ENCODE results near the gene OSGIN1.

The OSGIN1 gene

GRCh38 chr16:83958846-83959565 lies 6.0 kb downstream of the OSGIN1 start:
- no peak for DNase-seq

GRCh38 chr16:83959656-83960434 lies 6.8 kb downstream of the OSGIN1 start:
- no peak for DNase-seq

- no peak for DNase-seq
These were observed 7.6 kb downstream of the OSGIN1 start for GRCh38 chr16:83960521-83961249.

- no peak for DNase-seq
These were observed 8.6 kb downstream of the OSGIN1 start for GRCh38 chr16:83961591-83961990.

GRCh38 chr16:83963277-83964119 lies 10.5 kb downstream of the OSGIN1 start:
- no peak for DNase-seq

- DNase-seq, result no peak
These were observed 11.8 kb downstream of the OSGIN1 start for GRCh38 chr16:83964684-83965443.

- no peak for DNase-seq
These were observed 12.6 kb downstream of the OSGIN1 start for GRCh38 chr16:83965444-83966152.

GRCh38 chr16:83966153-83966696 lies 13.2 kb downstream of the OSGIN1 start:
- DNase-seq, result no peak

GRCh38 chr16:83967091-83967490 lies 14.1 kb downstream of the OSGIN1 start:
- no peak for DNase-seq

GRCh38 chr16:83967838-83968305 lies 14.8 kb downstream of the OSGIN1 start, which contains the start of gene NECAB2:
NECAB2 (plus strand) TSS chr16:83968244; CDS start chr16:83968649, 405 bp downstream.
- peak; percentile 22 for DNase-seq

- no peak for DNase-seq
These were observed 15.3 kb downstream of the OSGIN1 start for GRCh38 chr16:83968306-83968851.

GRCh38 chr16:83968891-83969649 lies 16.0 kb downstream of the OSGIN1 start:
- DNase-seq, result no peak

GRCh38 chr16:83969771-83970429 lies 16.9 kb downstream of the OSGIN1 start:
- no peak for DNase-seq

GRCh38 chr16:83970430-83970815 lies 17.4 kb downstream of the OSGIN1 start:
- no peak for DNase-seq

- no peak for DNase-seq
These were observed 18.4 kb downstream of the OSGIN1 start for GRCh38 chr16:83971165-83972130.

GRCh38 chr16:83972256-83973008 lies 19.4 kb downstream of the OSGIN1 start:
- DNase-seq, result no peak

GRCh38 chr16:83973077-83973476 lies 20.0 kb downstream of the OSGIN1 start:
- no peak for DNase-seq
